ENCODE data around the gene CHID1.
A peak's percentile ranks its signal among the peaks of the same experiment; 100 is the strongest.

The CHID1 gene

DNA sequence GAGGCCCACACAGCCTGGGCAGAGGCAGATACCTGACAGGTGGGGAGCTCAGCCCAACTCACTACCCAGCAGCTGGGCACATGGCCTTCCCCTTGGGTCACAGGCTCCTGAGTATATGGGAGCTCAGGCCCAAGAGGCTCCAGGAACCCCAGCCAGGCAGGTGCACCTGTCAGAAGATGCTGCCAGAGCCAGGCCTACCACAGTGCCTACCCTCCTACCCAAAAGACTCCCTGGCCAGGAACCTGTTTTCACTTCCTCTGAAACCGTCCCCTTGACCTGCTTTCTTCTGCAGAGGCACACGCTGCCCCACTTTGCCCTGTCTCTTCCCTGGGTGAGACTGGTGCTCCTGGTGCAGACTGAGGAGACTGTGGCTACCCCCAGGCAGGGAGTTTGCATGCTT, 2.9 kb downstream of the CHID1 start:
- DNase-seq = no peak

- no peak for DNase-seq
Measured at GRCh38 chr11:905952-906351, 4.7 kb downstream of the CHID1 start.

GRCh38 chr11:904380-904779, 6.2 kb downstream of the CHID1 start:
- no peak for DNase-seq

GRCh38 chr11:901452-902061, 9.1 kb downstream of the CHID1 start:
- DNase-seq = no peak

GRCh38 chr11:900545-900944, 10.1 kb downstream of the CHID1 start:
- no peak for DNase-seq

- DNase-seq = no peak
Measured at GRCh38 chr11:899724-900123, 10.9 kb downstream of the CHID1 start.

DNA sequence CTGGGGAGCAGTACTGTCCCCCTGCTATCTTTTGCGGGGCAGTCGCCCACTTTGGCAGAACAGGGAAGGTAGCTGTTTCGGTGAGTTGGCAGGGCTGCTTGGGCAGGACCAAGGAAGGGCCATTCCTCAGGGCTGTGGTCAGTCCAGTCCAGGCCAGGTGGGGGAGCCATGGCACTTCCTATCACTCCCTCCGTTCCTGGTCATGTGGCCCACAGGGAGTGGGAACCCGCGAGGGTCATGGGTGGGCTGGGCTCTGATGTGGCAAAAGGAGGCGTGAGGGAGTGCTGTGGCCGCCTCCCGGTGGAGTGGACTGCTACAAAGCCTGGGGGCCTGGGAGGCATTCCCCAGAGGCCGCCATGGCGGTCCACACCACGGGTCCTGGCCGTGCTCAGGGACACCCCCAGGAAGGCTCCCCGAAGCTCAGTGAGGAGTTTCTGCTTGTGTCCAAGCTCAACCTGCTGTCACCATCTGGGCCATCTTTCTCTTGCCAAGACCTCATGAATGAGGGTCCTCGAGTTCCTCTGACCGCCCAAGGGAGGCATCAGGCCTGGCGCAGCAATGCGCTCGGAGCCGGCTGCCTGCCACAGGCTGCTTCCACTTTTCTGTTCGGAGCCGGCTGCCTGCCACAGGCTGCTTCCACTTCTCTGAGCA, 11.9 kb downstream of the CHID1 start:
- no peak for DNase-seq

DNA sequence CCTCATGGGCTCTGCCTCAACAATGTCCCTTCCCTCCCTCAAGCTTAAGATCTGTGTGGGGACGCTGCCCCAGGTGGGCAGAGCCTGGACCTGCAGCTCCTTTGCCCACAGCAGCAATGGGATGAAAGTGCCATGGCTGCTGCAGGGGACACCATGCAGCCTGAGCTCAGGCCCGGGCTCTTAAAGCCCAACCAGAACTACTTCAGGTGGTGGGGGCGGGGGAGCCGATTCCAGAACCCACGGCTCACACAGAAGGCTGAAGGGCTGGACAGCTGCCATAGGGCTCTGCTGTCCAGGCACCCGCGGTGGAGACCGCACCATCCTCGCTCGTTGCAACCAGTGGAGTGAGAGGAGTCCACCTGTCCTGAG, 12.5 kb downstream of the CHID1 start:
- no peak for DNase-seq

DNA sequence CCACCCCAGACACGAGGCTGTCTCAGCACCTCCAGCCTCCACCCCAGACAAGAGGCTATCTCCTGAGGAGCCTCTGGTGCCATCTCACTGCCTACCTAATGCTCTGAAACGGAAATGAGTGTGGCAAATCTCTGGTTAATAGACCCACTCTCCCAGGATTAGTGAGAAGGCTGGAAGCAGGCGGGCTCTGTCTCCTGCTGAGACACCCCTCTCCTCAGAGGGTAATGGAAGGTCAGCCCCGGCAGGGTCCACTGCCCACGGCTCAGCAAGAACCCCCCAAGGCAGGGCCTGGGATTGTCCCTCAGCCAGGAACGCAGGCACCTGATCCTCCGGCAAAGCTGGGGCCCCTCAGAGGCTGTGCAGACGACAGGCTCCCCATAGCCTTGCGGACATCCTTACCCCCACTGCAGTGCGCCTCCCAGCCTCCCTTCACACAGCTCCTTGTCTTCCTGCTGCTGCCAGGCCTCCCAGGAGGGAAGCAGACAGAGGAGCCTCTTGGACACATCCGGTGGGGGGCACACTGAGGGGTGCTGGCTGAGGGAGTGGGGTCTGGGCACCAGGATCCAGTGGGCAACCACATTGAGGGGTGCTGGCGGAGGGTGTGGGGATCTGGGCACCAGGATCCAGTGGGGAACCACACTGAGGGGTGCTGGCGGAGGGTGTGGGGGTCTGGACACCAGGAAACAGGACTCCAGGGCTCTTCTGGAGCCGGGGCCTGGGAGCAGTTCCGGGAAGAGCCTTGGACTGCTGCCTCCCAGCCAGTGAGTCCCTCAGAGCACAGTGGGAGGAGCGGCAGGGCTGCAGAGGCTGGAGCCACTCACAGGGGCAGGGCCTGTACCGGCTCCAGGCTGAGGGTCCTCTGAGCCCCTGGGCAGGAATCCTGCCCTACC, 13.1 kb downstream of the CHID1 start:
- no peak for DNase-seq

GRCh38 chr11:895331-896110, 15.1 kb downstream of the CHID1 start:
- no peak for DNase-seq

GRCh38 chr11:894575-895201, 15.9 kb downstream of the CHID1 start:
- no peak for DNase-seq

DNA sequence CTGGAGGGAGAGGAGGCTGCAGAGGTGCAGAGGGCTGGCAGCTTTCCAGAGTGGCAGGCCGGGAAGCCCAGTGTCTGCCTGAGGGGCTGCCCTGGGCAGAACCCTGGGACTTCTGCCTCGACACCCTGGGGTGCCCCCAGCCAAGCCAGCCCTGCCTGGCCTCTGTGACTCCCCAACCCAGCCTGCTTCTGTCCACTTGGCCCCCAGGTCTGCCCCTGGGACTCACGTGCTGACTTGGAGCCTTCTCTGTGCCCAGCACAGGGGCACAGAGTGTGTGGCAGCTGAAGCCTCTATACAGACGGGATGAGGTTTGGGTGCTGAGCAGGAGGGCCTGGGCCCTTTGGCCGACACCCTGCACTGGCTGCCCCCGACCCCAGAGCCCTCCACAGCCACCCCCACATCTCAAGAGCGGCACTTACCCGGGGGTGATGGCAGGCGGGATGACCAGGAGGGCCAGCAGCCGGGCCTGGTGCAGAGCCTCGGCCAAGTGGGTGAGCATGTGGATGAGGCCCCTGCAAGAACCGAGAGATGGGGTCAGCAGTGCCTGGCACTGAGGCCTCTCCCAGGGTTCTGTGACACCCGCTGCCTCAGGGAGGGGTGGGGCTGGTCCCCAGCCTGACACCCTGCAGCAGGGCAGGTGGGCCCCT, 17.5 kb downstream of the CHID1 start:
- DNase-seq = no peak

GRCh38 chr11:890794-891540, 19.6 kb downstream of the CHID1 start:
- peak; percentile 8 for DNase-seq

DNA sequence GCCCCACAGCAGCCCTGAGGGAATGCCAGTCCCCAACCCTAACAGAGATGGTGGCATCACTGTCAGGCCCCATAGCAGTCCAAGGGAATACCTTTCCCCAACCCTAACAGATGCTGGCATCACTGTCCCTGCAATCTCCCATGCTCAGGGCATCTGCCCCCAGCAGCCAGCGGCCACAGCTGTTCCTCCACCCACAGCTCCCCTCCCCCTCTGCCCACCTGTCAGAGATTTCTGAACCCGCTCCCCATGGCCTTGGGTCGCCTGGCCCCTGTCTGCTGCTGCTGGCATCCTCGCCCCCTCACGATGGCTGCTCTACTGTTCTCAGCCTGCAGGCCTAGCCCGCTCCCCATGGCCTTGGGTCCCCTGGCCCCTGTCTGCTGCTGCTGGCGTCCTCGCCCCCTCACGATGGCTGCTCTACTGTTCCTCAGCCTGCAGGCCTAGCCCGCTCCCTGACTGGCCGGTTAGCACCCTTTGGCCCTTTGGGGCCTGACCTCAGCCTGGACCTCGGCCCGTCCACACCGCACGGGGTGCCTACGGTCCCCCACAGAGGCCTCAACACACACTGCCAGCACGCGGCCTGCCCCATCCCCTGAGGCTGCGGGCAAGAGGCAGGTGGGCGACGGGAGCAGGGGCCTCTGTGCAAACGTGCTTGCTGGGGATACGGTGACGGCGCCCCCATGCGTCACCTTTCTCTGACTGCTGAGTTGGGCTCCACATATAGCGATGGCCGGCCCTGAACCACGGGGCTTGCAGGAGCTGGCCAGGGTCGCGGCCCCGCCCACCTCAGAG, 20.7 kb downstream of the CHID1 start:
- no peak for DNase-seq

- DNase-seq = no peak
Measured at GRCh38 chr11:889257-889656, 21.4 kb downstream of the CHID1 start.

- DNase-seq = no peak
Measured at GRCh38 chr11:888310-889212, 22.0 kb downstream of the CHID1 start.

GRCh38 chr11:887589-887988, 23.0 kb downstream of the CHID1 start:
- DNase-seq = no peak

GRCh38 chr11:886568-886967, 24.0 kb downstream of the CHID1 start:
- no peak for DNase-seq

DNA sequence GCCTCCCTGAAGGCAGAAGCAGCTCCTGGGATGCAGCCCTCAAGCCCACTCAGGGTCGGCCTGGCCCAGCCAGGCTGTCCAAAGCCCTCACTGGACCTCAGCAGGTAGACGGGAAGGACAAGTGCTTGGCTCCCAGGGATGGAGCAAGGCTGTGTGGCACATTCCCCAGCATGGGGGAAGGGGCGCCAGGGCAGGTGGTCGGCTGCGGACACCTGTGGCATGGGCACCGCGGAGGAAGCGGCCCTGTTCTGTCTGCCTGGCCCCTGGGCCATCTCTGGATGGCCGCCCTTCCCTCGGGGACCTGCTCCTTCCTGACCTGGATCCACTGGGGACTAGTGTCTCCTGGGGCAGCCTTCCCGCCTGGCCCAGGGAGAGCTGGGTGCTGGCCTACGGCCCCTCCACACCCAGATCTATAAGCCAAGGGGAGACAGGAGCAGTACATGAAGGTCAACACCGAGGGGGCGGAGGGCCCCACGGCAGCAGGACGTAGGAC, 26.0 kb downstream of the CHID1 start:
- no peak for DNase-seq
